ENCODE data around the gene PTPRN2. TPM values are rescaled to one million over a fixed set of nuclear protein-coding genes. Genes with fewer than 3 reads are reported as not detected.

PTPRN2 gene
- polyA plus RNA-seq, 1 of the 3 experiments (the other 2 are of a cell fraction): 4.0 TPM

GRCh38 chr7:158374146-158374545, 213.5 kb downstream of the PTPRN2 start:
- Histone ChIP-seq H3K27me3 (ENCODE audit: insufficient read depth) (no peaks in the 10 kb centered on the region), H3K27ac (ENCODE audit: low read depth in 2 of 2, low read length in 1 of 2) (no peak overlapping the region; a peak in 1 of 4 replicates), H3K4me3 (ENCODE audit: low read depth in 2 of 2, low read length in 1 of 2) (no peak overlapping the region), H3K4me1 (ENCODE audit: control insufficient read depth in 1 of 2, insufficient read depth in 2 of 2, low read depth in 1 of 2, low read length in 1 of 2) (peaks cover 0 to 26% of the 10 kb centered on the region in 2 experiments; a peak in 1 of 4 replicates), H3K9me3 (0 out of 2 replicates have a peak, but pooled peaks cover 9% of the 10 kb centered on the region), H3K9me2 (no peaks in the 10 kb centered on the region), H4K20me1 (ENCODE audit: insufficient read depth) (no peaks in the 10 kb centered on the region), H3K79me2 (ENCODE audit: insufficient read depth) (no peaks in the 10 kb centered on the region), H3K36me3 (replicated peaks in 1 of 2; ENCODE audit: control insufficient read depth in 1 of 2, insufficient read depth in 2 of 2, low read length in 1 of 2) (no peaks in the 10 kb centered on the region), H3K9ac (no peak overlapping the region), H2AFZ (ENCODE audit: low read depth) (no peak overlapping the region), H3F3A (replicated peaks; ENCODE audit: insufficient read depth) (no peaks in the 10 kb centered on the region), H3K4me2 (no peak overlapping the region)
- TF ChIP-seq FOSL2 (IDR thresholded peaks at IDR 0.05; ENCODE audit: borderline replicate concordance, low read depth) (no peak), TAF1 (IDR thresholded peaks at IDR 0.05; ENCODE audit: borderline replicate concordance, low read depth, low read length) (no peak), CTCF (IDR thresholded peaks at IDR 0.05) (no peak), MXI1 (IDR thresholded peaks at IDR 0.05; ENCODE audit: low read depth, low read length) (no peak), TCF12 (IDR thresholded peaks at IDR 0.05) (no peak), MAX (IDR thresholded peaks at IDR 0.05; ENCODE audit: low read depth) (no peak), SIN3A (IDR thresholded peaks at IDR 0.05; ENCODE audit: borderline replicate concordance, low read depth, low read length) (no peak)
- POLR2A ChIA-PET: no interaction called here
- no peak for DNase-seq
- 46% methylated on average over 5 of the region's 5 CpGs for WGBS (ENCODE audit: low lambda C conversion rate)
- CTCF ChIA-PET: no interaction called here

- ChIA-PET CTCF (no interaction called here), POLR2A (no interaction called here)
- Histone ChIP-seq H3K9ac (no peak overlapping the region), H3K27me3 (ENCODE audit: insufficient read depth) (no peaks in the 10 kb centered on the region), H3K9me3 (0 out of 2 replicates have a peak, but pooled peaks cover 9% of the 10 kb centered on the region), H3K9me2 (no peaks in the 10 kb centered on the region), H3K79me2 (ENCODE audit: insufficient read depth) (no peaks in the 10 kb centered on the region), H3F3A (replicated peaks; ENCODE audit: insufficient read depth) (no peaks in the 10 kb centered on the region), H3K4me1 (ENCODE audit: control insufficient read depth in 1 of 2, insufficient read depth in 2 of 2, low read depth in 1 of 2, low read length in 1 of 2) (peaks cover 0 to 26% of the 10 kb centered on the region in 2 experiments; a peak in 1 of 4 replicates), H3K4me3 (ENCODE audit: low read depth in 2 of 2, low read length in 1 of 2) (no peak overlapping the region), H4K20me1 (ENCODE audit: insufficient read depth) (no peaks in the 10 kb centered on the region), H2AFZ (ENCODE audit: low read depth) (no peak overlapping the region), H3K27ac (ENCODE audit: low read depth in 2 of 2, low read length in 1 of 2) (peak overlapping the region in 1 of 2 experiments; percentile 25; a peak in 1 of 4 replicates), H3K4me2 (no peak overlapping the region), H3K36me3 (replicated peaks in 1 of 2; ENCODE audit: control insufficient read depth in 1 of 2, insufficient read depth in 2 of 2, low read length in 1 of 2) (no peaks in the 10 kb centered on the region)
- WGBS (ENCODE audit: low lambda C conversion rate): 49% methylated on average over 18 of the region's 18 CpGs
- DNase-seq: no peak
- TF ChIP-seq MXI1 (IDR thresholded peaks at IDR 0.05; ENCODE audit: low read depth, low read length) (no peak), POLR2AphosphoS5 (IDR thresholded peaks at IDR 0.05; ENCODE audit: low read depth, low read length) (no peak), RXRA (IDR thresholded peaks at IDR 0.05; ENCODE audit: borderline replicate concordance, low read depth) (no peak), RCOR1 (IDR thresholded peaks at IDR 0.05; ENCODE audit: low read length) (no peak), FOXM1 (IDR thresholded peaks at IDR 0.05; ENCODE audit: low read depth) (no peak), MEF2A (IDR thresholded peaks at IDR 0.05; ENCODE audit: borderline replicate concordance, low read depth) (no peak), YY1 (IDR thresholded peaks at IDR 0.05; ENCODE audit: low read depth) (no peak), JUND (IDR thresholded peaks at IDR 0.05) (no peak), CTCF (IDR thresholded peaks at IDR 0.05) (no peak), NRF1 (IDR thresholded peaks at IDR 0.05; ENCODE audit: low read depth, low read length) (no peak), IRF3 (IDR thresholded peaks at IDR 0.05; ENCODE audit: low read depth, low read length) (no peak), SIN3A (IDR thresholded peaks at IDR 0.05; ENCODE audit: borderline replicate concordance, low read depth, low read length) (no peak), MAX (IDR thresholded peaks at IDR 0.05; ENCODE audit: low read depth) (no peak), TAF1 (IDR thresholded peaks at IDR 0.05; ENCODE audit: borderline replicate concordance, low read depth, low read length) (no peak), TEAD4 (IDR thresholded peaks at IDR 0.05; ENCODE audit: borderline replicate concordance, insufficient read depth) (no peak), FOSL2 (IDR thresholded peaks at IDR 0.05; ENCODE audit: borderline replicate concordance, low read depth) (no peak), FOXJ3 (CRISPR knock-in tag; IDR thresholded peaks at IDR 0.05) (no peak), TCF12 (IDR thresholded peaks at IDR 0.05) (no peak), RAD21 (IDR thresholded peaks at IDR 0.05; ENCODE audit: low read length) (no peak)
Measured at GRCh38 chr7:158373476-158374133, 214.0 kb downstream of the PTPRN2 start.
